Measurements from ENCODE around the gene SENP1.
"Not testable (repeated sequence)": the region's sequence is repeated elsewhere in the genome, so short reads cannot be mapped to it uniquely, and the experiment has no call there.

Gene SENP1

DNA sequence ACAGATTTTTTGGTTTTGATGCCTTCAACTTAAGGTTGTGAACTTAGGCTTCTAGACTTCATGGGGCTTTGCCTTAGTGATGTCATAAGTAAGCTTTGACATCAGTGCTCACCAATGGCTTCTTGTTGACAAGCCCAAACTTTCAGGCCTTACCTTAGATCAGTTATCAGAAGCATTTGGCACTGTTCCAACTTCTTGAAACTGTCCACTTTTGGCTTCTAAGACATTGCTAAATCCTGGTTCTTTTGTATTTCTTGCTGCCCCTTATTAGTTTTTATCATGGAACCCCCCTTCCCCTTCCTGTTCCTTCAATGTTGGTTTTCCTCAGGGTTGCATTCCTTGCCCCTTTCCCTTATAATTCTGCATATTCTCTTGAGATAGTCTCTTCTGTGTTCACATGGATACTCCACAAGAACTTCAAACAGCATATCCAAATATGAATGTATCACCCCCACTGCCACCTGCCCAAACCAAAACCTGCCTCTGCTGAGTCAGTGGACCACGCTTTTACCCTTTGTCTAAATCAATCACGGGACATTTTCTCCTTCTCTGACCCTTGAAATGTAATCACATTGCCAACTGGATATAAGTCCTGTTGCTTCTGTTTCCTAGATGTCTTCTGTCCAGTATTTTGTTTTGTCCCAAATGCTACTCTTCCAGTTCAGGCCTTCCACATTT, 21.2 kb upstream of the SENP1 start:
- Histone ChIP-seq H3K27me3 (ENCODE audit: low read depth, low read length) (no peaks in the 10 kb centered on the region), H3K4me1 (ENCODE audit: control insufficient read depth in 1 of 2, insufficient read depth in 2 of 2, low read length in 2 of 2) (peaks cover 0 to 7% of the 10 kb centered on the region in 2 donors), H3K27ac (ENCODE audit: low read length) (no peak overlapping the region), H3K9me3 (ENCODE audit: control insufficient read depth in 1 of 2, low read length in 2 of 2) (no peaks in the 10 kb centered on the region), H3K4me3 (ENCODE audit: low read depth in 1 of 2, low read length in 2 of 2) (no peak overlapping the region), H3K36me3 (ENCODE audit: control insufficient read depth in 1 of 2, insufficient read depth in 2 of 2, low read length in 2 of 2) (peaks cover 14 to 31% of the 10 kb centered on the region in 2 donors)

DNA sequence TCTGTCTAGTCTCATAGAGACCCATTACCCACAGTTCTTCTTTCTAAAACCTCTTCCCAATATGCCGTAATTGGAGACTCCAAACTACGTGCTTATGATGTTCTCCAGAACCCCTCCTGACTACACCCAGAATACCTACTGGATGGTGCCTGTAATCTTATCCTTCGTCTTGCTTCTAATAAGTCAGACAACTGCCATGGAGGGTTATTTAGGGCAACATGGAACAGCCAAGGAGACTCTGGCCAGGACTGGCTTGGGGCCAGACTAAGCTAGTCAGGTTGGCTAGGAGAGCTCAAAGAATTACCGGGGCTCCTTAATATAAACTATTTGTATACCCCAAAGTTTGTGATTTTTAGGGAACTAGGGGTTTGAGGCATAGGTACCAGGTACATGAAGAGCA, 20.1 kb upstream of the SENP1 start:
- H3K4me1 ChIP-seq (ENCODE audit: control insufficient read depth in 1 of 2, insufficient read depth in 2 of 2, low read length in 2 of 2) = peaks cover 0 to 7% of the 10 kb centered on the region in 2 donors
- H3K27ac ChIP-seq (ENCODE audit: low read length) = no peak overlapping the region
- no peaks in the 10 kb centered on the region for H3K9me3 ChIP-seq (ENCODE audit: control insufficient read depth in 1 of 2, low read length in 2 of 2)
- H3K4me3 ChIP-seq (ENCODE audit: low read depth in 1 of 2, low read length in 2 of 2) = no peak overlapping the region
- H3K27me3 ChIP-seq (ENCODE audit: low read depth, low read length) = no peaks in the 10 kb centered on the region
- H3K36me3 ChIP-seq (ENCODE audit: control insufficient read depth in 1 of 2, insufficient read depth in 2 of 2, low read length in 2 of 2) = peaks cover 11 to 20% of the 10 kb centered on the region in 2 donors

DNA sequence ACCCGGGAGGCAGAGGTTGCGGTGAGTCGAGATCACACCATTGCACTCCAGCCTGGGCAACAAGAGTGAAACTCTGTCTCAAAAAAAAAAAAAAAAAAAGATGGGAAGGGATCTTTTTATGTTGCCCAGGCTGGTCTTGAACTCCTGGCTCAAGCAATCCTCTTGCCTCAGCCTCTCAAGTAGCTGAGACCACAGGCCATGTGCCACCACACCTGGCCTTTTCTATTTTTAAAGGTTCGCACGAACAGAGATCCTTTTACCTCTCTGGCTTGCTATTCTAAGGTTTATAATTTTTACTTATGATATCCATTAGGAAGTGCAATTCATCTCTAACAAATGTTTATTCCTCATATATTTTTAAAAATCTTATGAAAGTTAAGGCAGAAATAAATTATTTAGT, 19.7 kb upstream of the SENP1 start:
- not testable (repeated sequence) for H3K4me1 ChIP-seq (ENCODE audit: control insufficient read depth in 1 of 2, insufficient read depth in 2 of 2, low read length in 2 of 2); H3K9me3 ChIP-seq (ENCODE audit: control insufficient read depth in 1 of 2, low read length in 2 of 2); H3K4me3 ChIP-seq (ENCODE audit: low read depth in 1 of 2, low read length in 2 of 2); H3K27ac ChIP-seq (ENCODE audit: low read length); H3K27me3 ChIP-seq (ENCODE audit: low read depth, low read length)
- peaks cover 11 to 16% of the 10 kb centered on the region in 2 donors for H3K36me3 ChIP-seq (ENCODE audit: control insufficient read depth in 1 of 2, insufficient read depth in 2 of 2, low read length in 2 of 2)

DNA sequence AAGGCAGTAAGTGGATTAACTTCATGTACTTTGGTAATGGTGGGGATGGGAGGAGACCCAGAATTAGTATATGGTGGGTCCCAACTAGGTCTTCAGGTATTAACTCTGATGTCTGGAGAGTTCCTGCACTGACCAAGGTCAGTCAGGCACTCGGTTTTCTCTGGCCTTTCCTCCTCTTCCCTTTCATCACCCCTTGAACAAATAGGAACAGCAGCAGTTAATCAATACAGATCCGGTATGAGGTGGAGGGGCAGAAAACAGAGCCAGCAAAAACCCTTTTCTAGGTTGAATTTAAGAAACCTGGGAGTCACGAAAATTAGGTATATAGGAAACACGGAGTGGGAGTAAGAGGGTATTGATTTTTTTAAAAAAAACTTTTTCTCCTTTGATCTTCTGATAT, 17.3 kb upstream of the SENP1 start:
- peaks cover 4 to 11% of the 10 kb centered on the region in 2 donors for H3K36me3 ChIP-seq (ENCODE audit: control insufficient read depth in 1 of 2, insufficient read depth in 2 of 2, low read length in 2 of 2)
- no peak overlapping the region for H3K4me3 ChIP-seq (ENCODE audit: low read depth in 1 of 2, low read length in 2 of 2)
- no peak overlapping the region for H3K27ac ChIP-seq (ENCODE audit: low read length)
- H3K27me3 ChIP-seq (ENCODE audit: low read depth, low read length) = no peaks in the 10 kb centered on the region
- no peaks in the 10 kb centered on the region for H3K9me3 ChIP-seq (ENCODE audit: control insufficient read depth in 1 of 2, low read length in 2 of 2)
- peaks cover 0 to 7% of the 10 kb centered on the region in 2 donors for H3K4me1 ChIP-seq (ENCODE audit: control insufficient read depth in 1 of 2, insufficient read depth in 2 of 2, low read length in 2 of 2)

DNA sequence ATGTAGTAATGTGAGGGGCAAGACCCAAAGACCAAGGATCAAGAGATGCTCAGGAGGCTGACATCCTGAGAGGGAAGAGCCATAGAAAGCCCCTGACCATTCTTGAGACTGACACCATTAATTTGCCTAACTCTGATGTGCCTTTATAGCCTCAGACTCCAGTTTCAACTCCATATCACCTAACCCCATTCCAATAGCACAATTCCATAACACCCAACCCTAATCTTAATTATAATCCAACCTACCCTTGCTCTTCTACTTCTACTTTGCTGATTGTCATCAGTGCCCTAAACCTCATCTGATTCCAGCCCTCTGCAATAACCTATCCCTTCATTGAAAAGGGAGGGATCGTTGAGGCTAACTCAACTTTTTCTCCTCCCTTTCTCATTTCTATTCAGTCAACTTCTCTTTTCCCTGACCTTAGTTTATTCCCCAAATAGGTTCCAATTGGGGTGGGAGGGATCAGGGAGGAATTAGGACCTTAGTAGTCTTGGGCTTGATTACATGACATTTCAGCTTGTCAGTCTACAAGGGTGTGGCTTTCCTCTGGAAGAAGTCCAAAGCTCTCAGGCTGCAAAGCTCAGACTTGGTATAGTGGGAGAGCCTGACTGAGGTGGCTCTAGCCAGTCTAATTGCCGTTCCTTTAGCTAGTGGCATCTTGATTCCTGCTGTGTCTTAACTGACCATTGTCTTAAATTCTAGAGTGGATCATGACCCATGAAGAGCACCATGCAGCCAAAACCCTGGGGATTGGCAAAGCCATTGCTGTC, 16.4 kb upstream of the SENP1 start:
- no peak overlapping the region for H3K27ac ChIP-seq (ENCODE audit: low read length)
- H3K27me3 ChIP-seq (ENCODE audit: low read depth, low read length) = no peaks in the 10 kb centered on the region
- H3K4me3 ChIP-seq (ENCODE audit: low read depth in 1 of 2, low read length in 2 of 2) = no peak overlapping the region
- H3K36me3 ChIP-seq (ENCODE audit: control insufficient read depth in 1 of 2, insufficient read depth in 2 of 2, low read length in 2 of 2) = peaks cover 4 to 11% of the 10 kb centered on the region in 2 donors
- no peaks in the 10 kb centered on the region for H3K9me3 ChIP-seq (ENCODE audit: control insufficient read depth in 1 of 2, low read length in 2 of 2)
- H3K4me1 ChIP-seq (ENCODE audit: control insufficient read depth in 1 of 2, insufficient read depth in 2 of 2, low read length in 2 of 2) = peaks cover 0 to 7% of the 10 kb centered on the region in 2 donors

DNA sequence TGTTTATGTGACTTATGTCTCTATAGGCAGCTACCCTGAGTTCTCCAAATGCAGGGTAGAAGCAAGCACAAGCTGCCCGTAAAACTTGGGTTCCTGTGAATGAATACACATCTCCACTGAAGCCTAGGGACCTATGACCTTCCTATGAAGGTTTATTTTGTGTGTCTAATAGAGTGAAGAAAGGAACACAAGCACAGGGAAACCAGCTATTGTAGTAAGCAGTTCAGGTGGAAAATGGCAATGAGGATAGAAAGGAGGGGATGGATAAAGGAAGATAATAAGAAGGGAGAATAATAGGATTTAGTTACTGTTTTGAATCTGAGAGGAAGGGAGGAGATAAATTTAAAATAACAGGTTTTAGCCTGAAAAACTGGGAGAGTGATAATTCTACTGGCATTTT, 15.6 kb upstream of the SENP1 start:
- Histone ChIP-seq H3K36me3 (ENCODE audit: control insufficient read depth in 1 of 2, insufficient read depth in 2 of 2, low read length in 2 of 2) (peaks cover 4 to 11% of the 10 kb centered on the region in 2 donors), H3K4me1 (ENCODE audit: control insufficient read depth in 1 of 2, insufficient read depth in 2 of 2, low read length in 2 of 2) (peaks cover 0 to 7% of the 10 kb centered on the region in 2 donors), H3K4me3 (ENCODE audit: low read depth in 1 of 2, low read length in 2 of 2) (no peak overlapping the region), H3K9me3 (ENCODE audit: control insufficient read depth in 1 of 2, low read length in 2 of 2) (no peaks in the 10 kb centered on the region), H3K27ac (ENCODE audit: low read length) (no peak overlapping the region), H3K27me3 (ENCODE audit: low read depth, low read length) (no peaks in the 10 kb centered on the region)

DNA sequence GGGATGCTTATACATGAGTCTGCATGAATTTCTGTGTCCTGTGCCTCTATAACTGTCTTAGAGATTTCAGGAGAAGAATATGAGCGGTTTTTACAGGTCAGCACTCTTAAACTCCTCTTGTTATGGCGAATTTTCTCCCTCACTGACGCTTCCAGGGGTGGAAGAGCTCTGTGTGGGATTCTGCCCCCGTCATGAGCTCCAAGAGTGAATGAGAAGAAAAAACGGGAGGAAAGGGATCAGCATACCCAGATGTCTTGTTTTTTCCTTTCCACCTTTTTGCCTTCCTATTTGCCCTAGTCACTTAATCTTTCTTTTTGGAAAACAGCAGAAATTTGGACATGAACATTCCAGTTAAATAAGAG, 13.9 kb upstream of the SENP1 start:
- peak overlapping the region; percentile 58 for H3K27ac ChIP-seq (ENCODE audit: low read length)

DNA sequence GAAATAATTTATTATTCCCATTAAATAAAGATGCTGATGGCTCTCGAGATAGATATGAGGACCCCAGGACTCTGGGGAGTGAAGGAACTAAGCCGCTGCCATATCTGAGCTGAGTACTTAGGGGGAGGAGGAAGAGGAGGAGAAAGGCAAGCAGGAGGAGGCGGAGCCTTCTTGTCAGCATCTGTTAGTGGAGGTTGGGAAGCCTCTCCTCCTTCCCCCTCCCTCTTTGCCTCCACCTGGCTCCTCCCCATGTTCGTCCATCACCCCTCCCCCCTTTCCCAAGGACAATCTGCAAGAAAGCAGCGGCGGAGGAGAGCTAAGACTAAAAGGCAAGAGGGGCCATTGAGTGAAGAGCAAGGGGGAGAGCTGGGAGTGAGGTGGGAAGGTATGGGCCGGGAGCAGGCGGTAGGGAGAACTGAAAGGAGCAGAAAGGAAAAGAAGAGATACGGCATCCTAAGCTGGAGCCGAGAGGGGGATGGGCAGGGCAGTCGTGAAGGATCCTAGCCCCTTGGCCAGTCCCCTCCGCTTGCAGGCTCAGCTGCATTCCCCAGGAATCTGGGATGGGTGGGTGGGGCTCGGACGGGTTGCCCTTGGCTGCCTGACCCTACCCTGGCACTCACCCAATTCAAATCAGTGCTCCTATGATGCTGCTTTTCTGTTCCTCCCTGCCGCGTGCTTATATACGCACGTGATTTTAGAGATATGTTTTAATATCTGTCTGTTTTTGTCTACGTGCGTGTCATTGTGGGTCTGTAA, 13.4 kb upstream of the SENP1 start, which contains the start of gene PFKM:
TSS of gene PFKM (plus strand) at position 287 of the 756 bp plus-strand sequence. CDS start 3,411 bp downstream, outside the sequence.
- Histone ChIP-seq H3K27me3 (ENCODE audit: low read depth, low read length) (no peaks in the 10 kb centered on the region), H3K4me1 (ENCODE audit: control insufficient read depth in 1 of 2, insufficient read depth in 2 of 2, low read length in 2 of 2) (no peaks in the 10 kb centered on the region), H3K9me3 (ENCODE audit: control insufficient read depth in 1 of 2, low read length in 2 of 2) (no peaks in the 10 kb centered on the region), H3K36me3 (ENCODE audit: control insufficient read depth in 1 of 2, insufficient read depth in 2 of 2, low read length in 2 of 2) (peaks cover 0 to 11% of the 10 kb centered on the region in 2 donors), H3K27ac (ENCODE audit: low read length) (peak within 1 kb of the TSS; percentile 58), H3K4me3 (ENCODE audit: low read depth in 1 of 2, low read length in 2 of 2) (peak within 1 kb of the TSS; percentile 85 to 95)

More for the DNA sequence above, 13.9 kb upstream of the SENP1 start:
- Histone ChIP-seq H3K4me3 (ENCODE audit: low read depth in 1 of 2, low read length in 2 of 2) (peak overlapping the region; percentile 85 to 95), H3K4me1 (ENCODE audit: control insufficient read depth in 1 of 2, insufficient read depth in 2 of 2, low read length in 2 of 2) (no peaks in the 10 kb centered on the region), H3K36me3 (ENCODE audit: control insufficient read depth in 1 of 2, insufficient read depth in 2 of 2, low read length in 2 of 2) (peaks cover 0 to 11% of the 10 kb centered on the region in 2 donors), H3K27me3 (ENCODE audit: low read depth, low read length) (no peaks in the 10 kb centered on the region), H3K9me3 (ENCODE audit: control insufficient read depth in 1 of 2, low read length in 2 of 2) (no peaks in the 10 kb centered on the region)

DNA sequence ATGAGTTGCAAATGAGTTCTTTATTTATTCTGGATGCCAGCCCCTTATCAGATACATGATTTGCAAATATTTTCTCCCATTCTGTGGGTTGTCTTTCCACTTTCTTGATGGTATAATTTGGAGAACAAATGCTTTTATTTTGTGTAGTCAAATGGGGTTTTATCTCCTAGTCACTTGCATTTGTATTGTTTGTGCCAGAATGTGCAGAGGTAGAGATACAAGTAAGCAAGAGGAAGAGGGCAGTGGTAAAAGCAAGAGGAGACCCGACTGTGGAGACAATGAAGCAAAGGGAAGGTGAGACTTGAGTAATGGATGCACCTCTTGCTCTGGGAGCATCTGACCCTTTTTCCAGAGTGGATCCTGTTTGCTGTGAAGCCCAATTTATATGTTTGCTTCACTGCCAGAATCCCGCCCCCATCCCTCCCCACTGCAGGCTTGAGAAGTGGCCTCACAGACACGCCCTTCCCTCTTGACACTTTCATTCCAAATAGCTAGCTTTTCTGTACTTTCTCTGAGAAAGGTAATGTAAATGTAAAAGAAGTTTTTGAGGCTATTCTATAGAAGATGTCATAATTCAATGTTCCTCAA, 12.5 kb upstream of the SENP1 start:
- H3K36me3 ChIP-seq (ENCODE audit: control insufficient read depth in 1 of 2, insufficient read depth in 2 of 2, low read length in 2 of 2) = peaks cover 0 to 8% of the 10 kb centered on the region in 2 donors
- H3K4me3 ChIP-seq (ENCODE audit: low read depth in 1 of 2, low read length in 2 of 2) = peak overlapping the region; percentile 85 to 95
- no peaks in the 10 kb centered on the region for H3K27me3 ChIP-seq (ENCODE audit: low read depth, low read length)
- no peaks in the 10 kb centered on the region for H3K4me1 ChIP-seq (ENCODE audit: control insufficient read depth in 1 of 2, insufficient read depth in 2 of 2, low read length in 2 of 2)
- H3K27ac ChIP-seq (ENCODE audit: low read length) = peak overlapping the region; percentile 58
- H3K9me3 ChIP-seq (ENCODE audit: control insufficient read depth in 1 of 2, low read length in 2 of 2) = no peaks in the 10 kb centered on the region

DNA sequence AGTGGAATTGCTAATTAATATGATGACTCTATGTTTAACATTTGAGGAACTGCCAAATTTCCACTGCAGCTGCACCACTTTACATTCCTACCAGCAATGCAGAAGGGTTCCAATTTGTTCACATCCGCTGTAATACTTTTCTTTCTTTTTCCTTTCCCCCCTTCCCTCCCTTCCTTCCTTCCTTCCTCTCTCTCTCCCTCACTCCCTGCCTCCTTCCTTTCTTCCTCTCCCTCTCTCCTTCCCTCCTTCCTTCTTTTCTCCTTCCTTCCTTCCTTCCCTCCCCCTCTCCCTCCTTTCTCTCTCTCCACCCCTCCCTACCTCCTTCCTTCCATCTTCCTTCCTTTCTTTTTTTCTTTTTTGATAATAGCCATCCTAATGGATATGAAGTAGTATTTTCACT, 10.1 kb upstream of the SENP1 start:
- Histone ChIP-seq H3K36me3 (ENCODE audit: control insufficient read depth in 1 of 2, insufficient read depth in 2 of 2, low read length in 2 of 2) (no peaks in the 10 kb centered on the region), H3K27me3 (ENCODE audit: low read depth, low read length) (no peaks in the 10 kb centered on the region), H3K4me1 (ENCODE audit: control insufficient read depth in 1 of 2, insufficient read depth in 2 of 2, low read length in 2 of 2) (no peaks in the 10 kb centered on the region), H3K27ac (ENCODE audit: low read length) (no peak overlapping the region), H3K4me3 (ENCODE audit: low read depth in 1 of 2, low read length in 2 of 2) (no peak overlapping the region), H3K9me3 (ENCODE audit: control insufficient read depth in 1 of 2, low read length in 2 of 2) (no peaks in the 10 kb centered on the region)

DNA sequence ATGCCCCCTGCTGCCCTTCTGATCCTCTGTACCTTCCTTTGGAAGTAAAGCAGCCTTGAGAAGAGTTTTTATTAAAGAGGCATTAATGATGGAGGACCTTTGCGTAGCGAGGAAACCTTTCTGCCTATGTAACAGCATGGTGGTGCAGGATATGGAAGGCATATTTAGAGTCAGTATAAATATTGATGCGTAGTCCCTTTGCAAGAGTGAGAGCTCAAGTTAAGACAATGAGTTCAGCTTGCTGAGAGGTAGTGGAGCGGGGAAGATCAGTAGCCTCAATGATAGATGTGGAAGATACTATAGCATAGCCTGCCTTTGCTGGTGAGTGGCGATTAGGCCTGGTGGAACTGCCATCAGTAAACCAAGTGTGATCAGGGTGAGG, 5.4 kb upstream of the SENP1 start:
- H3K27me3 ChIP-seq (ENCODE audit: low read depth, low read length); H3K9me3 ChIP-seq (ENCODE audit: control insufficient read depth in 1 of 2, low read length in 2 of 2); H3K4me3 ChIP-seq (ENCODE audit: low read depth in 1 of 2, low read length in 2 of 2); H3K36me3 ChIP-seq (ENCODE audit: control insufficient read depth in 1 of 2, insufficient read depth in 2 of 2, low read length in 2 of 2); H3K27ac ChIP-seq (ENCODE audit: low read length); H3K4me1 ChIP-seq (ENCODE audit: control insufficient read depth in 1 of 2, insufficient read depth in 2 of 2, low read length in 2 of 2): not testable (repeated sequence)
